Measurements from ENCODE around the gene TANGO6. TPM values are rescaled to one million over a fixed set of nuclear protein-coding genes. Genes with fewer than 3 reads are reported as not detected.

TANGO6 gene
- total RNA-seq = 23.8 and 24.8 TPM in 2 replicates

GRCh38 chr16:68843482-68844210 lies at the start of gene TANGO6:
TSS of gene TANGO6 (plus strand) at chr16:68843531. CDS start at chr16:68843618, 87 bp downstream.

GRCh38 chr16:69105501-69106361 lies 262.4 kb downstream of the TANGO6 start, which contains the start of gene HAS3:
TSS of gene HAS3 (plus strand) at chr16:69105653. CDS start at chr16:69109396, 3,743 bp downstream.

GRCh38 chr16:69132424-69133252 lies 289.3 kb downstream of the TANGO6 start, which contains the start of the genes CHTF8 and UTP4:
TSS of gene CHTF8 (minus strand) at chr16:69132588. CDS start at chr16:69121458, 11,130 bp downstream.
TSS of gene UTP4 (plus strand) at chr16:69132649. CDS start at chr16:69133460, 811 bp downstream.

Small RNAs within 50 kb of the gene (small RNA-seq; reads per million reads assigned to genes)
- not detected for gene RF00019
- gene RF00066 = not detected
- gene RNU6-898P = not detected

Other genes with a start within 250 kb of the TANGO6 start
- gene CDH3, start 198.2 kb upstream of the TANGO6 start, total RNA-seq = 0.13 and 0.22 TPM in 2 replicates
- gene CDH1, start 106.2 kb upstream of the TANGO6 start, total RNA-seq = 0.11 TPM in 1 of 2 replicates, not detected in the other

All from articular chondrocyte of knee joint (primary cell).